Ovary (tissue), 9 donors: ENCODE measurements around the gene OTULIN. TPM values are rescaled to one million over a fixed set of nuclear protein-coding genes. Genes with fewer than 3 reads are reported as not detected.

Experiments
- DNase-seq, 5 donors: peaks; one replicate each; pipeline ENCODE4 v3.0.0-alpha.2; 2019 to 2020
- H3K27ac ChIP-seq, 2 donors: fragments of 200-600 bp; one replicate each; pipeline versions ENCODE4 v1.5.1 to v1.8.0; 2019 to 2022
- H3K27me3 ChIP-seq: fragments of 200-600 bp; one replicate; pipeline ENCODE4 v1.8.0; 2022
- H3K36me3 ChIP-seq: fragments of 200-600 bp; sonication (generic); one replicate; pipeline ENCODE4 v1.5.1; 2019
- H3K4me1 ChIP-seq: one replicate; pipeline ENCODE4 v1.8.1; 2013; ENCODE audit warnings: mild to moderate bottlenecking, moderate library complexity; ENCODE audit not compliant: insufficient read depth
- H3K4me3 ChIP-seq: fragments of 200-600 bp; sonication (generic); one replicate; pipeline ENCODE4 v1.5.1; 2017
- H3K9me3 ChIP-seq, 2 donors: fragments of 200-600 bp in 1 of 2; sonication (generic) in 1 of 2; one replicate each; pipeline versions ENCODE4 v1.5.1 to v1.8.1; 2013 to 2019; ENCODE audit warnings: mild to moderate bottlenecking in 1 of 2, moderate library complexity in 1 of 2
- EP300 ChIP-seq: sonication (generic); formaldehyde crosslinking; IDR thresholded peaks from one replicate; pipeline ENCODE4 v1.6.1; 2017; ENCODE audit warnings: antibody characterized with exemption
- POLR2A ChIP-seq: fragments of 450-650 bp; IDR thresholded peaks from one replicate; pipeline ENCODE4 v1.6.1; 2017; ENCODE audit warnings: antibody characterized with exemption, mild to moderate bottlenecking, moderate library complexity
- WGBS, 3 donors: extraction: QIAGEN DNeasy Blood & Tissue Kit in 1 of 3; methylation state at CpG; one replicate each; pipeline versions ENCODE4 v1.1.5 to v1.1.7; 2013 to 2017; 5-methylcytosine and 5-hydroxymethylcytosine counted together
- intact Hi-C, 4 donors: fragments of 100-400 bp; cut with DNase I; formaldehyde crosslinking; loops; one replicate each; pipeline versions ENCODE4 v1.11.0 to v1.15.1; 2022 to 2023
- polyA plus RNA-seq, 2 donors: library from polyadenylated mRNA; stranded (reverse); fragments of 200-250 nt in 1 of 2; fragments of 350-450 nt in 1 of 2; fragmentation: Illumina TruSeq in 1 of 2; extraction: RNeasy Lipid Tissue Mini Kit (QIAGEN cat#74804) in 1 of 2; gene quantifications; one replicate each; pipeline ENCODE4 v1.2.3, GENCODE V29; 2013 to 2014
- total RNA-seq, 7 donors: library from RNA; depleted of rRNA in 2 of 7; stranded (reverse); fragments of >200 nt in 2 of 7; fragmentation: NEBNext Ultra II Directional in 3 of 7; extraction: Animal tissue kit (Norgen Biotek cat#: 25700) in 3 of 7; gene quantifications; one replicate each; pipeline versions ENCODE4 v1.1.0 to v1.2.4, GENCODE V29; 2016 to 2023
- TF ChIP-seq, protein P1 (sequence below), 3 donors: fragments of 450-650 bp in 2 of 3; fragments of 200-600 bp in 1 of 3; IDR thresholded peaks; one replicate each; pipeline versions ENCODE4 v1.5.1 to v1.8.0; 2016 to 2022; ENCODE audit warnings: antibody characterized with exemption in 3 of 3, mild to moderate bottlenecking in 1 of 3
- donor health status: DM: no; HTN: no; CAD: no; lungs with moderate emphysema.
- donor health status: DM: no; HTN: no; CAD: no.
- donor health status: Bipolar disorder and iron deficiency.
- donor health status: DM: yes; HTN: yes; CAD: no.
- donor health status: DM: no; HTN: no; CAD: no.
- donor health status: DM: yes; HTN: yes; CAD: no.

OTULIN gene
- total and polyA plus RNA-seq, 9 donors, result 4.1 to 29.3 (median 23.3) TPM

DNA sequence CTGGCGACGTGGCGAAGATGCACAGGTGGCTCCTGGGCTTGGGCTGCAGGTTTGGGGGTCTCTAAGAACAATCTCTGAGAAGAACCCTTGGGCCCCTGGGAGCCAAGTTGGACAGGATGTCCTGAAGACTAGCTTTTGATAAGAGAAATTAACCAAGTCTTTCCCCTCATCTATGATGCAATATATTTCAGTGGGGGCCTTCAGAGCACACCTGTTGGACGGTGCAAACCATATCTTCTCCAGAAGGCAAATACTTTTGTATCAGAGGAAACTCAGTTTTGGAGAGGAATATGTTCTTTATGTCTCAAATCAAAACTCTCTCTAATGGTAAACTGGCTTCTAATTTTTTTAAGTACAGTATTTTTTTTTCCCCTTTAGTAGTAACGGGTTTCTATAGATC is 28.6 kb downstream of the OTULIN start:
- DNase-seq, result no peak
- no peaks in the 10 kb centered on the region for H3K27me3 ChIP-seq
- no peak overlapping the region for H3K4me3 ChIP-seq
- H3K27ac ChIP-seq, result no peak overlapping the region
- WGBS, 3 donors, result 96 to 98% (median 97%) methylated on average over 5 of the region's 5 CpGs
- no peaks in the 10 kb centered on the region for H3K36me3 ChIP-seq
- H3K9me3 ChIP-seq, result peaks cover 0 to 6% of the 10 kb centered on the region in 2 donors
- no peaks in the 10 kb centered on the region for H3K4me1 ChIP-seq
- no peak for TF ChIP-seq EP300
- TF ChIP-seq POLR2A, result no peak
- TF ChIP-seq, protein P1, sequence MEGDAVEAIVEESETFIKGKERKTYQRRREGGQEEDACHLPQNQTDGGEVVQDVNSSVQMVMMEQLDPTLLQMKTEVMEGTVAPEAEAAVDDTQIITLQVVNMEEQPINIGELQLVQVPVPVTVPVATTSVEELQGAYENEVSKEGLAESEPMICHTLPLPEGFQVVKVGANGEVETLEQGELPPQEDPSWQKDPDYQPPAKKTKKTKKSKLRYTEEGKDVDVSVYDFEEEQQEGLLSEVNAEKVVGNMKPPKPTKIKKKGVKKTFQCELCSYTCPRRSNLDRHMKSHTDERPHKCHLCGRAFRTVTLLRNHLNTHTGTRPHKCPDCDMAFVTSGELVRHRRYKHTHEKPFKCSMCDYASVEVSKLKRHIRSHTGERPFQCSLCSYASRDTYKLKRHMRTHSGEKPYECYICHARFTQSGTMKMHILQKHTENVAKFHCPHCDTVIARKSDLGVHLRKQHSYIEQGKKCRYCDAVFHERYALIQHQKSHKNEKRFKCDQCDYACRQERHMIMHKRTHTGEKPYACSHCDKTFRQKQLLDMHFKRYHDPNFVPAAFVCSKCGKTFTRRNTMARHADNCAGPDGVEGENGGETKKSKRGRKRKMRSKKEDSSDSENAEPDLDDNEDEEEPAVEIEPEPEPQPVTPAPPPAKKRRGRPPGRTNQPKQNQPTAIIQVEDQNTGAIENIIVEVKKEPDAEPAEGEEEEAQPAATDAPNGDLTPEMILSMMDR (IDR thresholded peaks at IDR 0.05), result no peak
- intact Hi-C loops, result no loop called here

DNA sequence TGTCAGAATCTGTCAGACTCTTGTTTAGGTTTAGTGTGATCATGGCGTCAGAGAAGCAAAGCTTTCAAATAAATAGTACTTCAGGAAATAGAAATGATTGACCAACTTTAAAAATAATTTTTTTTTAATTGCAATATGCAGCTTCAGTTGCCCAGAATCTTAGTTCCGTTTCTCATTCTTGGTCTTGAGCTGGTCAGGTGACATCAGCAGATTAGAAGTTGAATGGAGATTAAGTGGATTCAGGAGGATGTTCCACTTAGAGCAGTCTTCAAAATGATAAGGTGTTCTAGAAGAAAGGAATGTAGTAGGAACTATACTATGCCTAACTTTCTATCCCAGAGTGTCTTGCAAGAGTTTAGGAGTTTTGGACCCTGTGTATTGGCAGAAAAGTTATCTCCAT is 30.6 kb downstream of the OTULIN start:
- Histone ChIP-seq H3K9me3 (peaks cover 0 to 4% of the 10 kb centered on the region in 2 donors), H3K27ac (no peak overlapping the region), H3K36me3 (no peaks in the 10 kb centered on the region), H3K4me3 (no peak overlapping the region), H3K4me1 (no peaks in the 10 kb centered on the region), H3K27me3 (no peaks in the 10 kb centered on the region)
- TF ChIP-seq EP300 (no peak), POLR2A (no peak)
- TF ChIP-seq, protein P1 (IDR thresholded peaks at IDR 0.05), result no peak
- DNase-seq, result no peak
- 86 to 92% (median 91%) methylated on average over 2 of the region's 2 CpGs for WGBS, 3 donors
- intact Hi-C loops, result no loop called here

DNA sequence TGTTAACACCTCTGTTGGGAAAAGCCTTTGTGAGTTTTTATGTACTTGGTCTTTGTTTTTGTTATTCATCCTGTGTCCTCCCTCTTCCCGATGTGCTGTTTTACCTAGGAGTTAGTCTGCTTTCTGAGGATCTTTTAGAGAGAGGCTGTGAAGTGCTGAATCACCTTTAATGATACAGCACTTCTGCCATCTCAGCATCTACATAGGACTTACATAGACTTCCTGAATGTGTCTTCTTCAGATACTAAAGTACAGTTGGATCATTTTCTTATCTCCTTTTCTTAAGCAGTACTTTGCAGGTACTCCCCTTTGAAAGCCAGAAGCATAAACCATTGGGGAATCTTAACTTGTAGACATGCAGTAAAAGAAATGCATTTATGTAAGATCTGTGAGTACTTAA is 31.5 kb downstream of the OTULIN start:
- 35 to 51% (median 43%) methylated on average over 1 of the region's 1 CpG for WGBS, 3 donors
- Histone ChIP-seq H3K9me3 (no peaks in the 10 kb centered on the region), H3K27ac (no peak overlapping the region), H3K27me3 (no peaks in the 10 kb centered on the region), H3K36me3 (no peaks in the 10 kb centered on the region), H3K4me3 (no peak overlapping the region), H3K4me1 (no peaks in the 10 kb centered on the region)
- no peak for DNase-seq
- no peak for TF ChIP-seq EP300
- TF ChIP-seq POLR2A, result no peak
- TF ChIP-seq, protein P1 (IDR thresholded peaks at IDR 0.05), result no peak
- intact Hi-C loops, result no loop called here

DNA sequence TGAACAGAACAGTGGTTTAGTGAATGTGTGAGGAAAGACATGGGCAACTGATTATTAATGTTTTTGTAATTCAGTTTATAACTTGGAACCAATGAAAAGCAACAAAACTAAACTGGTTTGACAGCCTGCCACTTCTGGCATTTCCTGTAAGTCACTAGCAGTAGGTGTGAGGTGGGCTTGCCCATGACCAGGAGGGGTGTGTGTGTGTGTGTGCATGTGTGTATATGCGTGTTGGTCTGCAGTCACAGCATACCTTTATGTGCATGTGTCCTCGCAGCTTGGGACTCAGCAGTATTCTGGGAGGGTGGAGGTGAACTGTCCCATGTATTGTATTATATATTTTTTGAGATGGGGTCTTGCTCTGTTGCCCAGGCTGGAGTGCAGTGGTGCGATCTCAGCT is 32.3 kb downstream of the OTULIN start:
- H3K4me3 ChIP-seq, result no peak overlapping the region
- 93 to 98% (median 98%) methylated on average over 3 of the region's 3 CpGs for WGBS, 3 donors
- no peaks in the 10 kb centered on the region for H3K9me3 ChIP-seq
- intact Hi-C loops, result no loop called here
- no peaks in the 10 kb centered on the region for H3K36me3 ChIP-seq
- DNase-seq, result no peak
- TF ChIP-seq EP300 (no peak), POLR2A (no peak)
- TF ChIP-seq, protein P1 (IDR thresholded peaks at IDR 0.05), result no peak
- no peaks in the 10 kb centered on the region for H3K27me3 ChIP-seq
- H3K4me1 ChIP-seq, result no peaks in the 10 kb centered on the region
- no peak overlapping the region for H3K27ac ChIP-seq
